Thoracic aorta (tissue), 2 donors: Measurements from ENCODE around the gene RSAD2. TPM values are rescaled to one million over a fixed set of nuclear protein-coding genes. Genes with fewer than 3 reads are reported as not detected.

ENCODE experiments used
- ATAC-seq: fragments of 150-250 bp; one replicate; pipeline ENCODE4 v1.8.0; 2017; ENCODE audit warnings: low read depth; ENCODE audit not compliant: insufficient number of reproducible peaks, low FRiP score
- DNase-seq: peaks from one replicate; pipeline ENCODE4 v3.0.0-alpha.2; 2020; ENCODE audit warnings: low spot score
- H3K27ac ChIP-seq, 2 donors: fragments of 200-600 bp; sonication (generic); 1 replicate in 1 of 2; 2 replicates in 1 of 2; pipeline ENCODE4 v1.5.1; 2016; ENCODE audit warnings: mild to moderate bottlenecking in 2 of 2, moderate library complexity in 2 of 2
- H3K27me3 ChIP-seq: fragments of 200-600 bp; sonication (generic); replicated peaks from 2 replicates; pipeline ENCODE4 v1.6.0; 2016; ENCODE audit warnings: mild to moderate bottlenecking; ENCODE audit not compliant: insufficient read depth
- H3K36me3 ChIP-seq: fragments of 200-600 bp; sonication (generic); one replicate; pipeline ENCODE4 v1.5.1; 2016
- H3K4me1 ChIP-seq, 2 donors: fragments of 200-600 bp; sonication (generic); 1 replicate in 1 of 2; 2 replicates in 1 of 2; pipeline versions ENCODE4 v1.5.1 to v1.6.0; 2016; ENCODE audit warnings: low read depth in 2 of 2, mild to moderate bottlenecking in 1 of 2; ENCODE audit not compliant: control insufficient read depth in 1 of 2
- H3K4me3 ChIP-seq: fragments of 200-600 bp; sonication (generic); 2 replicates; pipeline ENCODE4 v1.5.1; 2016; ENCODE audit warnings: mild to moderate bottlenecking
- H3K9me3 ChIP-seq: fragments of 200-600 bp; sonication (generic); 2 replicates; pipeline ENCODE4 v1.5.1; 2016
- total RNA-seq, 2 donors: library from RNA; depleted of rRNA; stranded (reverse); fragments of >200 nt; gene quantifications; one replicate each; pipeline versions ENCODE4 v1.1.0 to v1.2.3, GENCODE V29; 2016
- TF ChIP-seq, protein P1 (sequence below): fragments of 200-600 bp; sonication (generic); IDR thresholded peaks from one replicate; pipeline ENCODE4 v1.5.1; 2019; ENCODE audit warnings: antibody characterized with exemption

RSAD2 gene
- total RNA-seq, 2 donors from 2014 or later, result 11.3 to 11.8 TPM

DNA sequence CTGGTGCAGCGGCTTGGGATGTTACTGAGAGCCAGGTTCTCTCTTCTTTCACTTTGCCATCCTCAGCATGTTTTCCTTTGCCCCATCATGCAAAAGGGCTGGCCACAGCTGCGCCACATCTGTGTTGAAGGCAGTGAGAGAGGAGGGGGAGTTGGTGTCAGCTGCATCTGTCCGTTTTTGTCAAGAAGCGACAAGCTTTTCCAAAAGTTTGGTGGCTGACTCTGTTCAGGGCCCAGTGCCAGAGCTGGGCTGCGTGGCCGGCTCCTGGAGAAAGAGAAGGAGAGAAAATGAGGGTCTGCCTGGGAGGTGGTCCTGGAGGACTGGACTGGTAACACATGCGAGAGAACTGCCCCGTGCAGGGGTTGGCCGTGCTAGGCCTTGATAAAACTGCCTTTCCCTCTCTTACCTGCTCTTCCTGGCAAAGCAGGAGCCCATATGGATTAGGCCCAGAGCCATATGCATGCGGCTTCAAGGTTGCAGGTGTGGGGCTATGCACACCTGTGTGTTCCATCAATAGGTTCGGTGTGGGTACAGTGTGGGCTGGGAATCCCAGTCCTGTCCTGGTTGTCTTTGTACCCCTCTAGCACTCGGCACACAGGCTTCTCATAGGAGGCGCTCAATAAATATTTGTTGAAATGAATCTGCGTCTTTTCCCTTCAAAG is 48.6 kb downstream of the RSAD2 start:
- no peaks in the 10 kb centered on the region for H3K36me3 ChIP-seq
- no peak overlapping the region for H3K4me3 ChIP-seq
- H3K27ac ChIP-seq, result no peak overlapping the region
- TF ChIP-seq, protein P1, sequence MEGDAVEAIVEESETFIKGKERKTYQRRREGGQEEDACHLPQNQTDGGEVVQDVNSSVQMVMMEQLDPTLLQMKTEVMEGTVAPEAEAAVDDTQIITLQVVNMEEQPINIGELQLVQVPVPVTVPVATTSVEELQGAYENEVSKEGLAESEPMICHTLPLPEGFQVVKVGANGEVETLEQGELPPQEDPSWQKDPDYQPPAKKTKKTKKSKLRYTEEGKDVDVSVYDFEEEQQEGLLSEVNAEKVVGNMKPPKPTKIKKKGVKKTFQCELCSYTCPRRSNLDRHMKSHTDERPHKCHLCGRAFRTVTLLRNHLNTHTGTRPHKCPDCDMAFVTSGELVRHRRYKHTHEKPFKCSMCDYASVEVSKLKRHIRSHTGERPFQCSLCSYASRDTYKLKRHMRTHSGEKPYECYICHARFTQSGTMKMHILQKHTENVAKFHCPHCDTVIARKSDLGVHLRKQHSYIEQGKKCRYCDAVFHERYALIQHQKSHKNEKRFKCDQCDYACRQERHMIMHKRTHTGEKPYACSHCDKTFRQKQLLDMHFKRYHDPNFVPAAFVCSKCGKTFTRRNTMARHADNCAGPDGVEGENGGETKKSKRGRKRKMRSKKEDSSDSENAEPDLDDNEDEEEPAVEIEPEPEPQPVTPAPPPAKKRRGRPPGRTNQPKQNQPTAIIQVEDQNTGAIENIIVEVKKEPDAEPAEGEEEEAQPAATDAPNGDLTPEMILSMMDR, result no peak
- peaks cover 0 to 13% of the 10 kb centered on the region in 2 donors for H3K4me1 ChIP-seq
- H3K27me3 ChIP-seq, result no peaks in the 10 kb centered on the region
- ATAC-seq, result no peak
- H3K9me3 ChIP-seq, result no peaks in the 10 kb centered on the region
- no peak for DNase-seq

DNA sequence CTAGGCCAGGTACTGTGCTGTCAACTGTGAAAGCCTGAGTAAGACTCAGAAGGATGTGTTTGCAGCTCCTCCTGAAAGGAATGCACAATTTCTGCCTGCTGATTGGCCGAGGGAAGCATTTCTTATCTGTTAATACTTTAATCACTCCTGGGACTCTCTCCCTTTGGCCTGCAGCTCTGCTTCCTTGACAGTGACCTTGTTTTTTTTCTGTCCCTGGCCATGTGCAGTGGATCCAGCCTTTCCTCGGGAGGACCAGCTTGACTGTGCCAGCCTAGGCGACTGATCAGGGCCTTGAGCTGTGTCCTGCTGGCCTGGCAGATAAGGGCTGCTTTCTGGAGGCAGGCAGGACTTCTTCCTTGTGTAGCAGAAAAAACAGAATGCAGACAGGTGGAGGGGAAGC is 49.6 kb downstream of the RSAD2 start:
- Histone ChIP-seq H3K4me1 (peaks cover 0 to 9% of the 10 kb centered on the region in 2 donors), H3K36me3 (no peaks in the 10 kb centered on the region), H3K27me3 (no peaks in the 10 kb centered on the region), H3K4me3 (no peak overlapping the region), H3K9me3 (no peaks in the 10 kb centered on the region), H3K27ac (no peak overlapping the region)
- ATAC-seq, result no peak
- DNase-seq, result no peak
- TF ChIP-seq, protein P1, result no peak

DNA sequence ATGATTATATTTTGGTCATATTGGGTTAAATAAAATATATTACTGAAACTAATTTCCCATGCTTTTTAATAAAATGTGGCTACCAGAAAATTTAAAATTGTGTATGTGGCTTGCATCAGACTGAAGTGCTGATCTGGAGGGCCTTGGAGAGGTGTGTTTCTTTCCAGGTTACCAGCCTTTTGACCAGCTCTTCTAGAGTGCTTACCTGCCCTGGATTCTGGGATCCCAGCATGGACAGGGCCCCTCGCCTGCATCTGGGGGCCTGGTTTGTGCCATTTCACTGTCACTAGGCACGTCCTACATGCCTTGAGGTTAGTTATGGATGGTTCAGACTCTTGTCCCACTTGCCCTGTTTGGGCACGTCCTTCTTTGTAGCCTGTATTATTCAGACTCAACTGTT is 50.2 kb downstream of the RSAD2 start:
- no peak overlapping the region for H3K27ac ChIP-seq
- DNase-seq (no peak), ATAC-seq (no peak)
- H3K4me3 ChIP-seq, result no peak overlapping the region
- no peaks in the 10 kb centered on the region for H3K27me3 ChIP-seq
- peaks cover 0 to 9% of the 10 kb centered on the region in 2 donors for H3K4me1 ChIP-seq
- TF ChIP-seq, protein P1, result no peak
- H3K36me3 ChIP-seq, result no peaks in the 10 kb centered on the region
- no peaks in the 10 kb centered on the region for H3K9me3 ChIP-seq

DNA sequence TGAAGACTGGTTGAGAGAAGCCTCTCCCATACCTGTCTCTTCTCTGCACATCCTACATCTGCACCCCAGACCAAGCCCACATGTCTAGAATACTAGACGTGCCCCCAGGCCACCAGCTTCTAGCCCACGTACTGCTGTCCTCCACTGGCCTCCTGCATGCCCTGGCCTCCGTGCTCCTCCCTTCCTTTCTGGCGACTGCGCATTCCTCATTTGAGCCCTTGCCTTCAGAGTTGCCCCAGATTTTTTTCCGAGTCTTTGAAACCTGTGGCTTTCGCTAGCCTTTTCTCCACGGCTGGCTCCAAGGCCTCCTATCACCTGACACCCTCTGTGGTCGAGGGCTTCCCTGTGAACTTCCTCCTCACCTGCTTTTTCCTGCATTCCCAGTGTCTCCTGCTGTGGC is 50.9 kb downstream of the RSAD2 start:
- TF ChIP-seq, protein P1, result no peak
- Histone ChIP-seq H3K27me3 (no peaks in the 10 kb centered on the region), H3K4me3 (no peak overlapping the region), H3K36me3 (no peaks in the 10 kb centered on the region), H3K4me1 (peaks cover 0 to 9% of the 10 kb centered on the region in 2 donors), H3K9me3 (no peaks in the 10 kb centered on the region), H3K27ac (no peak overlapping the region)
- no peak for ATAC-seq
- DNase-seq, result no peak

DNA sequence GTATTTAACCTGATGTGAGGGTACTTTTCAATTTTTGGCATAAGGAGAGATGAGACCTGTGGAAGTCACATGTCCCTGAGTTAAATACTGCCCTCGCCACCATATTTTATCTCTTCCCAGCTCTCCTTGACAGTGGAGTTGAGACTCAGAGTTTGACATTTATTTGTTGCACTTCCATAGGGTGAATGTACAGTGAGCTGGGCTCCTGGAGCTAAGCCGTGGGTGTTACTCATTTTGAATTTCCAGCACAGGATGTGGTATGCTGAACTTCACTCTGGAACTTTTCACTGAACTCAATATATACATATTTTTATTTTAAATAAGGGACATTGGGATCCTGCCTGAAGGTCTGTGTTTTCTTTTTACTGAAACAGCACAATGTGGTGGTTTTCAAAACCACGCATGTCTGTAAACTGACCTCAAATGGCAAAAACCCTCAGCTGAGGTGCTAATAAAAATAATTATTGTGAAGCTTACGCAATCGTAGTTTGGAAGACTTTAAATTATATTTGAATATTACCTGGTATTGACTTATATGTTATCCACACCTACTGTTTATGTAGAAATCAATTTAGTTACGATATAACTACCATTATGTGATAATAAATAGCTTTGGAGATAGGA is 51.7 kb downstream of the RSAD2 start:
- TF ChIP-seq, protein P1, result no peak
- no peaks in the 10 kb centered on the region for H3K27me3 ChIP-seq
- ATAC-seq, result no peak
- no peaks in the 10 kb centered on the region for H3K9me3 ChIP-seq
- no peak for DNase-seq
- H3K36me3 ChIP-seq, result no peaks in the 10 kb centered on the region
- peaks cover 0 to 9% of the 10 kb centered on the region in 2 donors for H3K4me1 ChIP-seq
- H3K4me3 ChIP-seq, result no peak overlapping the region
- H3K27ac ChIP-seq, result no peak overlapping the region
